Colon (tissue), 2 donors: Measurements from ENCODE around the gene HPS4.

Experiments
- FAIRE-seq: peaks from 2 replicates; lab custom pipeline; 2012; peaks lifted over from hg19 to GRCh38; lab: Jason Lieb, UNC
- donor health status: control.
- donor health status: control.

The HPS4 gene

DNA sequence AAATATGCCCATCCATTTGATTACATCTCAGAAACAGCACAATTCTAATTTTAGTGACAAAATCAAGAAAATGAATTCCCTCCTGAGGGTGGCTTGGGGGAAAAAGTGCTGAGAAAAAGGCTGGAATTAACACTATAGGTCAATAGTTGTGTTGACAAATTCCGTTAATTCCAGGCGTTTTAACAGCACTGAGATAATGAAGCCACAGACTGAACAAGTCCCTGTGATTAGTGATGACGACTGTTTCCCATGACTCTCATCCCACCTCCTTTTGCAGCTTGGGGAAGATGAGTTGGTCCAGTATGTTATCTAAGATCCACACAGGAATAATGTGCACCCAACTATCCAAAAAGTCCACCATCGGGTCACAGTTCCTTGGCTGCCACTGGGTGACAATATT lies 12.9 kb upstream of the HPS4 start:
- no peak for FAIRE-seq

DNA sequence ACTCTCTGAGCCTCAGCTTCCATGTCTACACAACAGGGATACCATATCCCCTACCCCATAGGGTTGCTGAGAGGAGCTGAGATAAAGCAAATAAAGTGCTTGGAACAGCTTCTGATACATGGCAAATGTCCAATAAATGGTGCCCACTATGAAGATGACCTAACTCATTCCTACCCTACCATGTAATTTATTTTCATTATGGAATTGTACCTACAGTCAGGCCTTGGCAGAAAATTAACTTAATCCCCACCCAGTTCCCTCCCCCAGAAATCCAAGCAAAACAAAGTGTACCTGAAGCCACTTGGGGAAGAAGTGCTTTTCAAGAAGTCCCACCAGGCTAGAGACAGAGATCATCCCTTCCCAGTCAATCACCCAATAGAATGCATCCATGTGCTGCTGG lies 10.9 kb upstream of the HPS4 start:
- no peak for FAIRE-seq

- no peak for FAIRE-seq
These were observed 8.6 kb upstream of the HPS4 start for GRCh38 chr22:26492220-26492619.

DNA sequence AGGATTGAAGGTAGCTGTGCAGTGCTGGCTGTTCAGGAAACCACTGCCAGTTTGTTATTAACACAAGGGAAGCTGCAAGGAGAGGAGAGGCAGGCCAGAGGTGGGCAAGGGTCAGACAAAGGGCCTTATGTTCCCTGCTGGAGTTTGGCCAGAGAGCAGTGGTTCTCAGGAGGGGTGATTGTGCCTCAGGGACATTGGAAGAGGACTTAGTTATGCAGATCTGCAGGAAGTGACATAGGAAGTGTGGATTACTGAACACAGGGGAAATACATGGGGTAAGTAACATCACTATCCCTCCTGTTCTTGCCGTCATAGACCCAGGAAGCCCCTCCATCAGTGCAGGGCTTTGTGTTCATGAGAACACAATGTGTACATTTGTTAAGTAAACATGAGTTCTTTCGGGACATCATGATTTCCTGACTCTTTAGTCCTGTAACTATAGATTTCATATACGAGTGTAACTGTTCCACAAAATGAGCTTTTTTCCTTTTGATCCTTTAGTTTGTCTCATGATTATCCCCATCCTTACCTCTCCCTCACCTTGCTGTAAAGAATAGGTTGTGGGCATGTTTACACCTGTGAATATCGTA lies 6.0 kb upstream of the HPS4 start:
- no peak for FAIRE-seq

DNA sequence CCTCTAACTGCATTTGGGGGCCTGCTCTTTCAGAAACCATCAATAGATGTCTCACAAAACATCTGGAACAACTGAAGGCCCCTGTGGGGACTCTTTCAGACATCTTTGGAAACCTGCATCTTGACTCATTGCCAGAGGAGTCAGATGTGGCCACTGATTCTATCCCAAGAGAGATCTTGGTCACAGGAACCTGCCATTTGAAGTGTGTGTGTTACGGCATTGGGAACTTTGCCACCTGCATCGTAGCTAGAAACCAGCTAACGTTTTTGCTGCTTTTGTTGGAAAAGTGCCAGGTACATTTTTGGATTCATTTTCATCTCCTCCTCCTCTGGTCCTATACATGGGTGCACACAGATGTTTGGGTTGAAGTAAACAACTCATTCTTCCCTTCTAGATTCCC lies 4.4 kb upstream of the HPS4 start:
- no peak for FAIRE-seq

GRCh38 chr22:26486394-26486793 lies 2.8 kb upstream of the HPS4 start:
- no peak for FAIRE-seq

DNA sequence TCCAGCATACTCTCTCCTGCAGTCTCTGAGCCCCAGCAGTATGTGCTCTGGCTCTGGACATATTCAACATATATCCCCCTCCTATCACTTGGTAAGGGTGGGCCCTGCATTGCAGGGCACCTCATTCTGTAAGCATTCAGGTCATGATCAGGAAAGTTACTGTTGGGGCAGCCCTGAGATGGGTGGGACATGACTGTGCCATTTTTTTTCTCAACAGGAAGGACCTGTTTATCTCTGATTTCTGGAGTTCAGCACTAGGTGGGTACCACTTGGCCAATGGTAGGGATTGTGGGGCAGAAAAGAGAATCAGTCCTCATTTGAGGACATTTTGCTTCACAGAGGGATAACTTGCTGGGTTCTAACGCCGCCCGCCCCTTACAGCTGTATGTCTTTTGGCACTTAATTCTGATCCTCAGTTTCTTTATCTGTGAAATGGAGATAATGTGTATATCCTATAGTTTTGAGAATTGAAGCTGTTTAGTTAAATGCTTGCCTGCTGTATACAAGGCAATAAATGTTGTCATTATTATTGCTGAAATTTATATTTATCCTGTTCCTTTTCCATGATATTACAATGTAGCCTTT lies 2.3 kb upstream of the HPS4 start:
- FAIRE-seq, result no peak

GRCh38 chr22:26485013-26485412 lies 1.4 kb upstream of the HPS4 start:
- FAIRE-seq, result no peak

GRCh38 chr22:26484360-26484706 lies 750 bp upstream of the HPS4 start:
- FAIRE-seq, result no peak

- no peak for FAIRE-seq
These were observed 542 bp downstream of the HPS4 start for GRCh38 chr22:26483043-26483438.

DNA sequence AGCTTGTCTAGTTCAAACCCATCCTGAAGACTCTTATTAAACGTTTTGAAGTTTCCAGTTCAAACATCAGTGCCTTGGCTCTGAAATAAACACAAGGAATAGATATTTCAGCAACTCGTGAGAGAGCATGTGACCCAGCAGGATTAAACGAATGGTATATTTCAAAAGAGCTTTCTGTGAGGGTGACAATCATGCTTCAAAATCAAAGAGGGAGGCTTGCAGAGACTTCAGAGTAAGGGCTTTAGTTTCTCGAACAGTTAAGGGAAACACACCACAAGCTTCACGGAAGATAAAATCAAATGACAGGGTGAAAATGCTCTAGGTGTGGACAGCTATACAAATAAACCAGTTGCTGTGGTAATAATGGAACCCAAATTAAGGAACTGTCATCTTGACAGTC lies 1.4 kb downstream of the HPS4 start:
- FAIRE-seq, result no peak

DNA sequence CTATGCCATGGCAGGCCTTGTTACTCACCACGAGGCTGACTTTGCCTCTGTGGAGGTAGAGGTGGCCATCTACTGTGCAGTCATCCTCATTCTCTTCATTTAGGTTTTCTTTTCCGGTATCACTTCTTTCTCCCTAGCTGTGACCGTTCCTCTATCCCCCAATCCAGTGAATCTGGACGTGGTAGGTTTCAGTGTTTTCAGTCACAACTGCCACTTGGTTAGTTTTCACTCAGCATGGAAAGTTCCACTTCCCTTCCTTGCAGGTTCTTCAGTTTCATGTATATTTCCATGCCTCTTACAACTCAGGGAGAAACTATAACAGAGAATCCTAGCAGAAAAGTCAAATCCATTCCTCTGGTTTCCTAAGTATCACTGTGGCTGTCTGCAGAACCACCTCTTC lies 1.9 kb downstream of the HPS4 start:
- no peak for FAIRE-seq

DNA sequence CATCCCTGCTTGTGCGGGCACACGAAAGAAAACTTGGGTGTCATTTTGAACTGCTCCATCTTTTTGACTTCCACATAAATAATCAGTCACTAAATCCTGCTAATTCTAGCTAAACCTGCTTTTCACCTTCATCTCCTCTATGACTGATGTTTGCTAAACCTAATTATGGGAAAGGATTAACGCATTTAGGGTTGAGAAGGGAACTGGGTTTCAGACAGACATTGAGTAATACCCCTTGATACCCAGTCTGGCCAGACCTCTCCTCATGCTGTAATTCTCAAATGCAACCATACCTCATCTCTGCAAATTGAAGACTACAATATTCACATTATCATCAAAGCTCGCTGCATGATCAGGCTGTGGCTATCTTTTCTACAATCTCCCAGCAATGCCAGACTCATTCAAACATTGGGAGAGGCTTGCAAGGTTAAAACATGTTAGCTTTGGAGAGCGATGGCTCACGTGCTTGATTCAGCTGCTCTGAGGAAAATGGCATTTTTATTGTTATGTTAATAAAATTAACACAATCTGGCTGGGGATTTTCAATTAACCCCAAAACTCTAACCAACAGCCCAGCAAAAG lies 2.4 kb downstream of the HPS4 start:
- no peak for FAIRE-seq

DNA sequence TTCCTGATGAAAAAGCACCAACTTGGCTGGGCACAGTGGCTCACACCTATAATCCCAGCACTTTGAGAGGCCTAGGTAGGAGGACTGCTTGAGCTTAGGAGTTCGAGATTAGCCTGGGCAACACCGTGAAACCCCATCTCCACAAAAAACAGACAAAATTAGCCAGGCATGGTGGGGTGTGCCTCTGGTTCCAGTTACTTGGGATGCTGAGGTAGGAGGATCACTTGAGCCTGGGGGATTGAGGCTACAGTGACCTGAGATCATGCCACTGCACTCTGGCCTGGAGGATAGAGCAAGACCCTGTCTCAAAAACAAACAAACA lies 3.0 kb downstream of the HPS4 start:
- FAIRE-seq, result no peak

DNA sequence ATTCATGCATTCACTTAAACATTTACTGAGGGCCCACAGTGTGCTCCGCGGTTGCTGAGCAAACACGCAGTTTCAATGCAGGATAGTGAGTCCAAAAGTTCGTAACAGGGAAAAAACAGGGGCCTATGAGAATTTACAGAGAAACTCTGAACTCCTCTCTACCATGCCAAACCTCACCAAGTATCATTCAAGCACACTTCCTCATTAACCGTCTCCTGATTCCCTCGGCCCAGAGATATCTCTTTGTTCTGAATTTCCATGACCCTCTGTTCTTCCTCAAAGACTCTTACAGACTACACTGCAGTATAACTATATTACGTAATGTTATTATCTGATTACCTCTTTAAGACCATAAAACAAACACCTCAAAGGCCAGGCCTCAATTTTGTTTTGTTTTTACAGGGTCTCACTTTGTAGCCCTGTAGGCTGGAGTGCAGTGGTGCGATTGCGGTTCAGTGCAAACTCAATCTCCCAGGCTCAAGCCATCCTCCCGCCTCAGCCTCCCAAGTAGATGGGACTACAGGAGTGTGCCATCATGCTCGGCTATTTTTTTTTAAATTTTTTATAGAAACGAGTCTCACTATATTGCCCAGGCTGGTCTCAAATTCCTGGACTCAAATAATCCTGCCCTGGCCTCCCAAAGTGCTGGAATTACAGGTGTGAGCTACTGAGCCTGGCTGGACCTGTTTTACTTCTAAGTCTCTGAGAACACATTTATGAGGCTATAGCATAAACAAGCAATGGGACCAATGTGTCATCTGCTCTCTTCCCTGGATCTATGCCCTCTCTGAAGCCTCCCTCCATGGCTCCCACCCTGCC lies 3.6 kb downstream of the HPS4 start:
- no peak for FAIRE-seq

DNA sequence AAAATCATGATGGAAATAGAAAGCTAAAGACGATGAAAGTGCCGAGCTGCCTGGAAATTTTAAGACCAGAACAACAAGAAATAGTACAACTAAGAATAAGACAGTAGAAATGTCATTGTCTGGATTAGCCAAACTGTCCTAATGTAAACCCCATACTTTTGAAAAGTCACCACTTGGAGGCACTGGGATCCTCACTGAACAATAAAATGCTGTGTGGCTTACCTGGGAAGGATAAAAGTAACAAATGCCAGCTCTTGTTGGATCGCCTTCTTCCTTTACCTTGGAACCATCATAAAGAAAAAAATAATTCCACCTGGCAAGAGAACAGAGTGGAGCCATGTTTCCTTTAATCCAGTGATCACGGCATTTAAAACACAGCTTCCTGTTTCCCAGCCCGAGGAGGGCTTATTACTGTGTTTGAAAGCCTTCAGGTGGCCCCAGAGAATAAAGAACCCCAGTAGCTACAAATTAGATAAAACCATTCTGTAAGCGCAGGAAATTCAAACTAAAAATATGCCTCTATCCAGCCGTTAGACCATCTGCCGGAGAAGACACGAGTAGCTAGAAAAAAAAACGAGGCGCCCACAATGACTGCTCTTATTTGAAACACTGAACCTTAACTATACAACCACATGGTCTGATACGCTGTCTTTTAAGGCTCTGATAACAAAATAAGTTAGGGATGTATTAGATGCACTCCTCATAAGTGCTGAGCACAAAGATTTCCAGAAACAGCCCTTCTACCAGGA lies 4.4 kb downstream of the HPS4 start:
- no peak for FAIRE-seq

DNA sequence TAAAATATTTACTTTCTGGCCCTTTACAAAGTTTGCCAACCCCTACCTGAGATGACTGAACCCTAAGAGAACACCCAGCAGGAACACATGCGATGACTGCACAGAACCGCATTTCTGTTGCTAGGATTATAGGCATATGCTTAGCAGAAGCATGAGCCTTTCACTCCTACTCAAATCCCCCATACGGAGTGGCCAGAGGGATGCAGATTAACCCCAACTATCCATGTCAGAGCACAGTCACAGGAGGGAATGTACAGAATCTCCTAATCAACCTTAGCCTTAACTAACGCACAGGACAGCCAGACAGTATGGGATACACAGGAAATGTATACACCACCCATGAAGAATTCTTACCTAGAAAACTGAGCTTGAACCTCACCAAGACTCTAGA lies 6.2 kb downstream of the HPS4 start:
- no peak for FAIRE-seq

DNA sequence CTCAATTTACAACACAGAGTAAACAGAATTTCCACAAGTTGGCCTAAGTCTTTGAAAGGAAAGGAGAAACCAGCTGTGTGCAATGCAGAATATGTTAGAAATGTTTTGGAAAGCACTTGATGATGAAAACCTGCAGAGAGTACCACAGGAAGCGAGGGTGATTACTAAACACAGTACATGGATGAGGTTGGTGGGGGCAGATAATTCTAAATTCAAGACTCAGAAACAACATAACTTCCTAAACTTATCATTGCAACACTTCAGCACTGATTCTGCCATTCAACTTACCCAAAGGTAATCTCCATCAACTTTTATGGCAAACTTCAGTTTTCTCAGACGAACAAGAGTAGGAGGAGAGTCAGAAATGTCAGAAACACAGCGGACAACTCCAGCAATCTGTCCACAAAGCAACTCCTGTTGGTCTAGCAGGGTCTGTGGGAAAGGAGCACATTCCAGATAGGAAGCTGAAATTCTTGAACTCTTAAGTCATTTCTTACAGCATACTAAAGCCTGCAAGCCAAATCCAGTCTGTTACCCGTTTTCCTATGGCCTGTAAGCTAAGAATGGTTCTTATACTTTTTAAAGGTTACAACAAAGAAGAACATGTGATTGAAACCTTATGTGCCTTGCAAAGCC lies 6.8 kb downstream of the HPS4 start:
- no peak for FAIRE-seq

DNA sequence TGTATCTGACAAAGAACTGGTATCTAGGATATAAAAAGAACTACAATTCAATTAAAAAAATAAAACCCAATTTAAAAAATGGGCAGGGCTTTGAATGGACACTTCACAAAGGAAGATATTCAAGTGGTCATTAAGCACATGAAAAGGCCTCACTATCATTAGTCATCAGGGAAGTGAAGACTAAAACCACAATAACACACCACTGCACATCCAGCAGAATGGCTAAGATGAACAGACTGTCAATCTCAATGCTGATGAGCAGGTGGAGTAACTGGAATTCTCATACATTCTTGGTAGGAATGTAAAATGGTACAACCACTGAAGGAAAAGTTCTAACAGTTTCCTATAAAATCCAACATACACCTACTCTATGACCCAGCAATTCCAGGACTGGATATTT lies 8.9 kb downstream of the HPS4 start:
- no peak for FAIRE-seq

DNA sequence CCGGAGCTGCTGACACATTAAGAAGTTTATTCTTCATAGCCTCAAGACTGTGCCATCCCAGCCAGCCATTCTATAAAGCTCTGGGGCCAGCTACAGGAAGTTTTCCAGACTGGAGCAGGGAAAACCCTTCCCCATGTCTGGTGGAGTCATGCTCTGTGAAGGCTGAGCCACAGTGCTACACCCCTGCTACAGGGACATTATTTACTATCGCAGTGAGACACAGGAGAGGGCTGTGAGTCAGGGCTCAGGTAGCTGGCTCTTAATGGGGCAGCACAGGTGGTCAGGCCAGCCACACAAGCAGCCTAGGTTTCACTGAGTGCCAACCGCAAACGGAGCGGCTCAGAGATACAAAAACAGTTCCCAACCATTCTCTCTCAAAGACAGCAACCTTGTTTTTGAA lies 12.1 kb downstream of the HPS4 start:
- no peak for FAIRE-seq

DNA sequence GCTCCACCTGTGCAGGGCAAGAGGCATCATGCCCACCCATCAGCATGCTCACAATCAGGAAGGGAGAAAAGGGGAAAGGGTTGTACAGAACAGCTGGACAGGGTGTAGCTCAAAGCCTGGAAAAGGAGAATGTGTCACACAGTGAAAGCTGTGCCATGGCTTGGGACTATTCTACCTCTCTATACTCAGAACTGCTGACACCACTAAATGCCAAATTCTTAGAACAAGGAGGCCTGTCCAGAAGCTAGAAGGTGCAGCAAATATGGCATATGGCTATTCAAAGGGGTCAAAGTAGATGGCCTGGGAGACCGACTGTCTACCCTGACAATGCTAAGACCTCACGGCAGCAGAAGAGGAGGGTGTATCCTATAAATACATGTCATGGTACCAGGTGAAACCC lies 12.8 kb downstream of the HPS4 start:
- FAIRE-seq, result no peak

DNA sequence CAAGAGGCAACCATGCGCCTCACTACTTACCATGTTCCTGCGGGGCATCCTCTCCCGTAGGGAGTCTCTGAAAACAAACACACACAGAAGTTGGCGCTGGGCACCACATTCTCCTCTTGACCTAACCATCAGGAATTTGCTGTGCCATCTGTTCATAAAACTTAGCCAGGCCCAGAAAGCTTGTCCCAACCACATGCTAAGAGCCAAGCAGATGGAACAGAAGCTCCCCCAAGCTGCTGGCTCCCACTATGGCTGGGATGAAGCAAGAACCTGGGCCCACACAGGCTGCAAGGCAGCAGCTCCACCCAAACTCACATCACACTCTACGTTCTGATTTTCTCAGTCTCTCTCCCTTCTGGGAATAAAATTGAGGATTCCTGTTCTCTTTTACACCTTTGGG lies 17.4 kb downstream of the HPS4 start:
- FAIRE-seq, result no peak

- no peak for FAIRE-seq
These were observed 19.3 kb downstream of the HPS4 start for GRCh38 chr22:26464312-26464711.
